RCC 7860 (cell line): ENCODE results near the gene MAGEA9B.
A peak's percentile ranks its signal among the peaks of the same experiment; 100 is the strongest.
"Not testable (repeated sequence)": the region's sequence is repeated elsewhere in the genome, so short reads cannot be mapped to it uniquely, and the experiment has no call there.

Experiments used
- DNase-seq: peaks from one replicate; pipeline ENCODE4 v3.0.0-alpha.2; 2015; ENCODE audit warnings: low spot score
- FAIRE-seq: peaks from 2 replicates; lab custom pipeline; 2012; peaks lifted over from hg19 to GRCh38; lab: Jason Lieb, UNC

MAGEA9B gene, protein sequence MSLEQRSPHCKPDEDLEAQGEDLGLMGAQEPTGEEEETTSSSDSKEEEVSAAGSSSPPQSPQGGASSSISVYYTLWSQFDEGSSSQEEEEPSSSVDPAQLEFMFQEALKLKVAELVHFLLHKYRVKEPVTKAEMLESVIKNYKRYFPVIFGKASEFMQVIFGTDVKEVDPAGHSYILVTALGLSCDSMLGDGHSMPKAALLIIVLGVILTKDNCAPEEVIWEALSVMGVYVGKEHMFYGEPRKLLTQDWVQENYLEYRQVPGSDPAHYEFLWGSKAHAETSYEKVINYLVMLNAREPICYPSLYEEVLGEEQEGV

DNA sequence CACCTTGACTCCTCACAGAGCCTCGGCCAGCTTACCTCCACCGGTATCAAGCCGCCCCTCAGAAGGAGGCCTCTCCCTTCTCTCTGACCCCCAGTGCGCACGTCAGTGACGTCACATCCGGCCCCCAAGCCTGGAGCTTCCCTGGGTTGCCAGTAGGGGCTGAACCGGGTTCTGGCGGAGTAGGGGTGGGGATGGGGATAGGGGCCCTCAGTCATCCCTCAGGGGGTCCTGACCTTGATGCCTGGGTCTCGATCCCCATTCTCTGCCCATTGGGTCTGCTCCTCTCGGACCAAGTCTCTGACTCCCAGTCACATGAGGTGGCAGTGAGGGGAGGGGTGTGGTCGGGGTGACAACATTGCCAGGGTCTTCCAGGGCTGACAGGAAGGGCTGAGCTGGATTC lies at the start of gene MAGEA9B:
TSS of gene MAGEA9B (minus strand) at position 101 of the 400 bp plus-strand sequence. CDS start 4,280 bp downstream, outside the sequence.
- FAIRE-seq: not testable (repeated sequence)

DNA sequence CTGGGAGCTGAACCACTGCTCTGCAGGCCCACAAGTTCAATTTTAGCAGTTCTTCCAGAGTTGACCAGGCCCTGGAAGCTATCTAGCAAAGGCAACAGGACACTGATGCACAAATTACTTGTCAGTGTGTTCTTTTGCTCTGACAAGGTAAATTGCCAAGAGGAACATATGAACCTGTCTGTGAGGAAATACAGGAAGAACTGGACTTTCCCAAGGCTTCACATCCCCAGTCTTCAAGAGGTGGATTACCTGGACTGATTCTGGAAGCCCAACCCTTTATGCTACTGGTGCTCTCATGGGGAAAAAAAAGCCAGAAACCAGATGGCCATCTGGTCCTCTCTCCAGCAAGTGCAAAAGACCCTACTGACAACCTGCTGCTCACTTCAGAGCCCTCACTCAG lies 46.3 kb upstream of the MAGEA9B start:
- FAIRE-seq: no peak
- DNase-seq: no peak

More for the DNA sequence above, at the start of gene MAGEA9B:
- not testable (repeated sequence) for DNase-seq

DNA sequence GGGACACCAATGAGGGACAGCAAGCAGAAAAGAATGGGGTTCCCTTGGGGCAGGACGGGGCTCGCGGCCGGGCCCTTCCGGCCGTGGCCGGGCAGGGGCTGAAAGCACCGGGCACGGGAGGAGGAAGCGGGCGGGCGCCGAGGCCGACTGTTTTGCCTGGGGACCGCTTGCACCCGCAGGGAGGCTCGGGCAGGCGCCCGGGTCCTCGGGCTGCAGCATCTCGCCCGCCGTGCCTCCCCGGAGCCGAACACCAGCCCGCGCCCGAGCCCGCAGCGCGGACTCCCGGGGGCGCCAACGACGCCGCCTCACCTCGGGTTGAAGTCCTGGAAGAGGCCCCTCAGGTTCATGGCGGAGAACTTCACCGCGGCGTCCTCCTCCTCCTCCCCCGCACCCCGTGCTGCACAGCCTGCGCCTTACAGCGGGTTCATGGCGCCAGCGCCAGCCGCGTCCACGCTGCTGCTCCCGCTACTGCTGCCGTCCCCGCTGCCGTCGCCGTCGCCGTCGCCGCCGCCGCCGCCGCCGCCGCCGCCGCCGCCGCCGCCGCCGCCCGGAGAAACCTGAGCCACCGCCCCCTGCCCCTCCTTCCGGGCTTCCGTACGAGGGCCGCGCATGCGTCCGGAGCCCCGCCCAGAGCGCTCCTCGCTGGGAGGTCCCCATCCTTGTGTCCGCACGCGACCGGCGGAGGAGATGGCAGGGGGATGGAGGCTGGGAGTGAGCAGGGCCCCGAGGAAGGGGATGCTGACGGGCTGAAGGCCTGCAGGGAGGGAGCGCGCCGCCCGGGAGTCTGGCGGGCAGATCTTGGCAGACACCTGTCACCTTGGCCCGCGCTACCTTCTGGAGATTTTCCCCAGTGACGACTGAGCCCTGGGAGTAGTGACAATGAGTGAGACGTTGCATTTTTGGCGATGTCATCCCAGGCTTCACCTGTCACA lies 44.2 kb upstream of the MAGEA9B start, which contains the start of gene TMEM185A:
TSS of gene TMEM185A (minus strand) at position 559 of the 932 bp plus-strand sequence. CDS start at position 347, 212 bp downstream.
- peak; percentile 28 for DNase-seq
- no peak for FAIRE-seq

DNA sequence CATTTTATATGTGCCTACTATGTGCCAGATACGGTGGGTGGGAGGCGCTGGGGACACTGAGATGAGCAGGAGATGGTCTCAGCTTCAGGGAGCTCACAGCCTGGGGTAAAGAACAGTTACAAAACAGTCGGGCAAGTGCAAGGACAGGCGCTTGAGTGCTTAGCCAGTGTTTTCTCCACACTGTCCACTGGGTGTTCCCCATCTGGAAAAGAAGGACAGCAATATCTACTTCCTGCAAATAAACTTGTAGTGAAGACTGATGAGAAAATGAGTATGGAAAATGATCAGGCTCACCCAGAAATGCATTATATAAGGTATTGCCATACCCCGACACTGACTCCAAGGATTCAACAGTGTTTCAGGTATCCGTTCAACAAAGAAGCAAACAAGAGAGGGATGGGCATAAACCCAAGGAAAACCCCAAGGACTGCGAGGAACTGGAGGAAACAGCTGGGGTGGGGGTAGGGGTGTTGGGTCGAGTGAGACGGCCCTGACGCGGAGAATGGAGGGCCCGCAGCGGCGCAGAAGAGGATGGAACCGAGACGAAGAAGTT lies 43.5 kb upstream of the MAGEA9B start:
- FAIRE-seq: peak; percentile 12
- DNase-seq: peak; percentile 32

DNA sequence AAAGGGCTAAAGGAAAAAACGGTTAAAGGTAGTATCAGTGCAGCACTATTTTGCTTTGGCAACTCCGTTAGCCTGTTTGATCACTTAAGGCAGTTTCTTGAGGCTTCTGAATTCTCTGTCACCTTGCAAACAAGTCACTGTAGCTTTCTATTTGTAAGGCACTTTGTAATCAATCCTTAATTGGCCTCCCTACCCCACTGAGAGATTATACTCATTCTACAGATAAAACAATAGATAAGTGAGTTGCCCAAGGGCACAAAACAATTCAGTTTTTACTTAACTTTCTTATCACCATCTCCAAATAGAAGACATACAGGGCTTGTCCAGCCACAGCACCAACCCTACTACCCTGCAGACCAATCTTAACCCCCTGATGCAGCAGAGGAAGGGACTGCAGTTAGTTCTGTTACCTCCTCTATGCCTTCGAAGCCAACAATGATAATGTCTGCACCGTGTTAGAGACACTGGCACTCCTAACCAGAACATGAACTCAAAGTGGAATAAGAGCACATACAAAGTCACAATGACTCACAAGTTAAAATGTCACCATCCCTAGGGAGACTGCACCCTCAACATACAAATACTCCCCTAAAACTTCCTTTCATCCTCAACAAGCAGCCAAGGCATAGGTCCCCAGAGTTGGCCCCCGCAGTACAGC lies 42.6 kb upstream of the MAGEA9B start:
- FAIRE-seq (peak; percentile 10), DNase-seq (peak; percentile 27)

DNA sequence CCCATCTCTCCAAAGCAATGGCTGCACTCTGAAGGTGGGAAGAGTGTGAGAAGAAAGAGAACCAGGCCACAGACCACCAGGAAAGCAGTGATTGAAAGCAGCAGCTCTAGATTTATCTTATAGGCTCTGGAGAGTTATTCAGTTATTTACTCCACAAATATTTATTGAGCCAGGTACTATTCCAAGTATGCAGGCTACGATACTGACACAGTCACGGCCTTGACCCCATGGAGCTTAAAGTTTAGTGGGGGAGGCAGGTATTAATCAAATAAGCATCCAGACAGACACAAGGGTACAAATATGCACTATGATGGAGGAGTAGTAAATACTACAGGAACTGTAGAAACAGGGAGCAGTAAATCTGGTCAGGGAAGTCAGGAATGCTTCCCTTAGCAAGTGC lies 41.5 kb upstream of the MAGEA9B start:
- FAIRE-seq (no peak), DNase-seq (no peak)

DNA sequence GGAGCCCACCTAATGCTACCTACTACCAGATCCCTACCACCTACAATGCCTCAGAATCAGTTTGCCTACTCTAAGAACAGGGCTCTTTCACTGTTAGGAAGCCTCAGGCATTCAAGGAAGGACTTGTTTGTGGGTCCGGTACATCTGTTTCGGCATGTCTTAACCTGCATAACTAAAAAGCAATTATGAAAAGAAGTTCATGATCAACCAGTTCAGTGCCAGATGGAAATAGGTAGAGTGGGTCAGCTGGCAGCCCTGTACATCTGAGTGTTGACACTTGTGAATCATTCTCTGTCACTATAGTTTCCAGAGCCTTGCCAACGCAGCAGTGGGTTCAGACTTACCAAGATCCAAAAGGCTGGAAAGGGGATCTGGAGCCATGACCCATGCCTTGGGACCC lies 41.0 kb upstream of the MAGEA9B start:
- no peak for FAIRE-seq
- DNase-seq: no peak

DNA sequence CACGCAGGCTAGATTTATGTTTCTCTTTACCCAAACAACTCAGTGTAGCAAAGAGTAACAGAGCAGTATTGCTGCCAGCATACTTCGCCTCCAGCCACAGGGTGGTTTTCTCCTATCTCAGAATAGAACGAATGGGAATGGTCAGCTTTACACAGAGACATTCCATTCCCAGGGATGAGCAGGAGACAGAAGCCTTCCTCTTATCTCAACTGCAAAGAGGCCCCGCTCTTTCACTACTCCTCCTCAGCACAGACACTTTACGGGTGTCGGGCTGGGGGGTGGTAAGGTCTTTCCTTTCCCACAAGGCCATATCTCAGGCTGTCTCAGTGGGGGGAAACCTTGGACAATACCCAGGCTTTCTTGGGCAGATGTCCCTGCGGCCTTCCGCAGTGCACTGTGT lies 39.6 kb upstream of the MAGEA9B start:
- not testable (repeated sequence) for DNase-seq, FAIRE-seq

DNA sequence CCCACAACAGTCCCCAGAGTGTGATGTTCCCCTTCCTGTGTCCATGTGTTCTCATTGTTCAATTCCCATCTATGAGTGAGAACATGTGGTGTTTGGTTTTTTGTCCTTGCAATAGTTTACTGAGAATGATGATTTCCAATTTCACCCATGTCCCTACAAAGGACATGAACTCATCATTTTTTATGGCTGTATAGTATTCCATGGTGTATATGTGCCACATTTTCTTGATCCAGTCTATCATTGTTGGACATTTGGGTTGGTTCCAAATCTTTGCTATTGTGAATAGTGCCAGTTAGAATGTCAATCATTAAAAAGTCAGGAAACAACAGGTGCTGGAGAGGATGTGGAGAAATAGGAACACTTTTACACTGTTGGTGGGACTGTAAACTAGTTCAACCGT lies 32.4 kb upstream of the MAGEA9B start:
- FAIRE-seq, DNase-seq: not testable (repeated sequence)

DNA sequence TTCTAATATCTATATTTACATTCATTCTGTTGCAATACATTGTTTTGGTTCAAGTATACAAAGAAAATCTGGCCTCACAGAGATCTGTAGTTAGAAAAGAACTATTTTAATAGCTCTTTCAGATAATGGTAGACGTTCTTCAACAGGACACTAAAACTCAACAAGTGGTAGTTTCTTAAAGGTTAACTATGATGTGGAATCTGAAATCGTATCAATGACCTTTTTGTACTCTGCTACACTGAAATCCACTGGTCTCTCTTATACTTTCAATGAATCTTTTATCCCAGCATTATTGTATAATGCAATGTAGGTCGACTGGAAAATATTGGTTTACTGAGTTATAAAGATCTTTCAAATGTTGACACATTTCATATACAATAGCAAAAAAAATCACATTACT lies 31.6 kb upstream of the MAGEA9B start:
- FAIRE-seq: no peak
- no peak for DNase-seq

DNA sequence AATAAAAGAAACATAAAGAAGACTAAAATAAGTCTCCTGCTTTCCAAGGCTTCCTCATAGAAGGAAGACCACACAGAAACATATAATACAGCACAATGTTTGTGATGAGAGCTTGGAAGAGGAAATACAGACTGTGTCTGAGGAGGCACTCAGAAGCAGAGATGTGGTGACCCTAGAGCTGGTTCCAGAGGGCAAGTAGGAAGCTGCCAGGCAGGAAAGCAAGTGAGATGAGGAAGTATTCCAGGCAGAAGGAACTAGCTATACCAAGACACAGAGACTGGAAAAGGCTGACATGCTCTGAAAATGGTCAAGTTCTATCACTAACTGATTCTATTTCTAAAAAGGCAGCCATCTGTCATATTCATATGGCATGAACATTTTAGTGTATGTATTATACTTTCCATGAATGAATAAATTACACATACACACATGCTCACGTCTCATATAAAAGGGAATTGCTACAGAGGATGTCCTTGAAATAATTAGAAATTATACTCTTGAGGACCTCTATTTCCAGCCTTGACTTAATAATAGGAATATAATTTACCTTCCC lies 24.4 kb upstream of the MAGEA9B start:
- DNase-seq (no peak), FAIRE-seq (no peak)

DNA sequence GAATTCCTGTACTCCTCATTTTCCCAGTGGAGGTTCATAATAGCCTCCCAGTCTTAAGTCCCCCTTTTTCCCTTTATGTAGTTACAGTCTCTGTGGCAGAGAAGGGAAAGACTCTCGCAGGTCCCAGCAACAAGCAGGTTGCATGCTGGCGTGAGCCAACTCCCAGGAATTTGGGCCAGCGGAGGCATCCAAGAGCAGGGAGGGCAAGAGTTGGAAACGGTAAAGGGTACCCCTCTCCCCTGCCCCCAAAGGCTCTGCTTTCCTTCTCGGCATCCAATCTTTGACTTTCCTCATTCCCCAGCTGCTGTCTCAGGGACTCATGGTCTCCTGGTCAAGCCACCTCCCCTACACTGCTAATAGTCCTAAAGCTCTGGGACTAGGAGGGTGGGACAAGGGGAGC lies 23.3 kb upstream of the MAGEA9B start:
- FAIRE-seq: no peak

DNA sequence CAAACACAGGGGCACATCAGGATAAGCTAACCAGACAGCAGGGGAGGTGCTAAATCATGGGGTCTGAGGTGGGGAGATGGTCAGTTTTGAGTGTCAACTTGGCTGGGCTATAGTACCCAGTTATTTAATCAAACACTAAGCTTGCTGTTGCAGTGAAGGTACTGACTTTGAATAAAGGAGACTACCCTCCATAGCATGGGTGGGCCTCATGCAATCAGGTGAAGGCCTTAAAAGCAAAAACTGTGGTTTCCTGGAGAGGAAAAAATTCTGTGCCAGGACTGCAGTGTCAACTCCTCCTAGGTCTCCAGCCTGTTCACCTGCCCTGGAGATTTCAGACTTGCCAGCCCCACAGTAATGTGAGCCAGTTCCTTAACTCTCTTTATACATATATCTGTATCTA lies 20.4 kb upstream of the MAGEA9B start:
- FAIRE-seq (no peak), DNase-seq (no peak)

More for the DNA sequence above, 23.3 kb upstream of the MAGEA9B start:
- DNase-seq: no peak

DNA sequence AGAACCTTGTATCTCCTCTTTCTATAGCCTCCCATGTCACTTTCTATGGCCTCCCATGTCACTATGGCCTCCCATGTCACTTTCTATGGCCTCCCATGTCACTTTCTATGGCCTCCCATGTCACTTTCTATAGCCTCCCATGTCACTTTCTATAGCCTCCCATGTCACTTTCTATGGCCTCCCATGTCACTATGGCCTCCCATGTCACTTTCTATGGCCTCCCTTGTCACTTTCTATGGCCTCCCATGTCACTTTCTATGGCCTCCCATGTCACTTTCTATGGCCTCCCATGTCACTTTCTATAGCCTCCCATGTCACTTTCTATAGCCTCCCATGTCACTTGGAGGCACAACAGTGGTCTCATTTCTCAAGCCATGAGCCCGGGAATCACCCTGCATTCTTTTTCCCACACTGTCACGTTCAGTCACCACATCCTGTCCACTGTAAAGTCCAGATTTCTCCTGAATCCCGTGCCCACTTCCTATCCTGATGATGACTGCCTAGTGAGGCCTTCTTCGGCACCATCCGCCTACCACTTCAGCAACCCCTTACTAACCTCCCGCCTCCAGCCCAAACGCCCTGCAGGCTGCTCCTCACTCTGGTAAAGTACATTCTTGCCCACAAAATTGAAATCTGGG lies 18.1 kb upstream of the MAGEA9B start:
- DNase-seq, FAIRE-seq: not testable (repeated sequence)

DNA sequence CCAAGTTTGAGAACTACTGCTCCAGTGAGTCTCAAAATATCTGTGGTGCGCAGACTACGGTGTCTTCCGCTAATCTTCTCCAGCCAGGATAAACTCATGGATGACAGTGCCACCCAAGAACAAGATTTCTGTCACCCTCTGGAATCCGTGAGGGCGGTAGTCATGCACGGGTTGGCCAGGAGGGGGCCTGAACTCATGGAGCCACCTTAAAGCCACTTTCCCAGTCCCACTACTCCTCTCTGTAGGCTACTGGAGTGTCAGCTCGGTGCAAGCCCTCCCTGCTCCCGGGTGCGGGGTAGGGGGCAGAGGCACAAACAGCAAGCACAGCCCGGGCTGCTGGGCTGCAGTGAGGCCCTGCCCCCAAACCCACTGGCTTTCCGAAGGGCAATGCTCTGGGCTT lies 11.3 kb upstream of the MAGEA9B start:
- not testable (repeated sequence) for FAIRE-seq, DNase-seq

DNA sequence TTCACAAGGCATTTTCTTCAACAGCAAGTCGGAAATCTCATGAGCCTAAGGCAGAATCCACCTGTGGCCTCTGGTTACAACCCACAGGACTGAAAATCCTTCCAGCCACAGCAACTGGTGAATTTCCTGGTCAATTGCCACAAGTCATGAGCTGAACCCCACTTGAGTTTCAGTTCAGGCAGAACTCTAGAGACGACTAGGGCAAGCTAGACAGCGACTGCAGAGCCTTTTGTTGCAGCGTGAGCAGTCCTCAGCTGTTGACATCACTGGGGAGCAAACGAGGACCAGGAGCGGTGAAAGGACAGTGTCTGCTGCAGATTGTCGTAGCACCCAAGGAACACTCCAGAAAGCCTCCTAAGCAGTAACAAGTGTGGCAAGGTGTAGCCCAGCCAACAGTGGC lies 8.7 kb upstream of the MAGEA9B start:
- not testable (repeated sequence) for FAIRE-seq, DNase-seq

DNA sequence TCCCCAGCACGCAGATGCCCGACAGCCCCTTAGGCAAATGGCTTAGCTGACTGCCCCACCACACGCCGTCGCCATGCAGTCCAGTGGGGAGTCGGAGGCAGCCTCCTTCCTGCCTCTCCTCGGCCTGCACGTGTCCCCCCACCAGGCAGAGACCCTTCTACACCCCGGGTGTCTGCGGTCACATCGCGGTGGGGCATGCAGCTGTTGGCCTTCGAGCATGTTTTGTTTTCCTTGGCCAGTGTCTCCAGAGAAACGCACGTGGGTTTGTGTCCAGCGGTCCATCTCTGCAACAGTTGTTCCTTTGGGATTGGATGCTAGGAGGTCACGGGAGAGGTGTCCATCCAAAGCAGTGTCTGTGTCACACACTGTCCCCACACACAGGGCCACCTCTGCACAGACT lies 8.0 kb upstream of the MAGEA9B start, which contains the start of gene HSFX2:
TSS of gene HSFX2 (minus strand) at position 101 of the 400 bp plus-strand sequence. CDS start 614 bp downstream, outside the sequence.
- not testable (repeated sequence) for FAIRE-seq, DNase-seq

DNA sequence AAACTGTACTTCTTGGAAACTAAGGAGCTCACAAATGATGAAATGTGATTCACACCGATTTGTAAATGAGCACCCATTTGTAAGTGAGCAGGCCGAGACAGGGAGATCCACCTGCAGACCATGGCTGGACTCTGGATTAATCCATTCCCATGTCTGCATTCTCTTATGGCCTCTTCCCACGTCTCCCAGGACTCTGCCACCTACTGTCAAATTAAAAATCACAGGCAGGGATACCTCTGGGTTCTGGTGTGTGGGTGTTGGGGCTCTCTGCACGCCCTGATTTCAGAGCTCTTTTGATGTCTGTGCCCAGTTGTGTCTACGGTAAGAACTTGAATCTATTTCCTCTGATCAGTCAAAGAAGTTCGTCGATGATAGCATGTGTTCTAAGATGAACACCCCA lies 3.7 kb upstream of the MAGEA9B start:
- not testable (repeated sequence) for FAIRE-seq, DNase-seq

DNA sequence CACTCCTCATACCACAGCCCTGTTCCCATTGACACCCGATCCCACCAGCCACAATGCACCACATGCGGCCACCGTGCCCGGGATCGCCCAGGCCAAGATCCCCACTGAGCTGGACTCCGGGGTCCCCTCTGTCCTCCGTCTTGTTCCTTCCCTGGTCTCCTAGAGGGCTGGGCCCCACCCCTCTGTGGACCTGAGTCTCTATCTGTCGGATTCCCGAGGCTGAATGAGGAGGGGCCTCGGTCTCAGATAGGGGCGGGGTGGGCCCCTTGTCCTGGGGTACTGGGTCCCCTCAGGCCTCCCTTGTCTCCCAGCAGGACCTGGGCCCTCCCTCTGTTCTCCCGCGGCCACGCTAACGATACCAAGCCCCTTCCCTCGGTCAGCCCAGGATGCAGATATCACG lies 1.6 kb downstream of the MAGEA9B start:
- FAIRE-seq: not testable (repeated sequence)

DNA sequence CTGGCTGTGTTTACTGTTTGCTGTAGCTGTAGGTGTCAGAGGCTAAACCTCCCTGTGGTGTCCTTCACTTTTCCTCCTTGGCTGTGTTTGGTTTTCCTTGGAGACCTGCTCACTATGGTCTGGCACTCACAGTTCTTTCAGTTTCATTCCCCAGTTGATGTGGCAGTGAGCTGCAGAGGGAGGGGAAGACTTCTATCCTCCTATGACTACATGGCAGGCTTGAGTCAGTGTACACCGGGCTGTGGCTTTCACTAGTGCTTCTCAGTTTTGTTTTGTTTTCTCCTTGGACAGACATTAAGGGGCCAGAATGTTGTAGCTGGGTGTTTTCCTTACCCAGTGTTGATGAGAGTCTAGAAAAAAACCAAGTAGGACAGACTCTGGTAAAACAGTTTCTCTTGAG lies 13.8 kb downstream of the MAGEA9B start:
- not testable (repeated sequence) for DNase-seq, FAIRE-seq

More for the DNA sequence above, 1.6 kb downstream of the MAGEA9B start:
- DNase-seq: not testable (repeated sequence)
